ENCODE data around the gene NPR3. TPM values are rescaled to one million over a fixed set of nuclear protein-coding genes. Genes with fewer than 3 reads are reported as not detected.

Gene NPR3
- polyA plus RNA-seq, 5 donors = 30.1 to 45.7 (median 37.2) TPM

- DNase-seq = no peak
Observed at GRCh38 chr5:32753765-32754164, 42.6 kb downstream of the NPR3 start.

- DNase-seq = no peak
Observed at GRCh38 chr5:32754284-32754683, 43.2 kb downstream of the NPR3 start.

- no peak for DNase-seq
Observed at GRCh38 chr5:32760091-32760509, 49.0 kb downstream of the NPR3 start.

GRCh38 chr5:32765266-32765665 is 54.1 kb downstream of the NPR3 start:
- DNase-seq = no peak

GRCh38 chr5:32767948-32768467 is 56.9 kb downstream of the NPR3 start:
- peak in 1 of 2 donors; percentile 13 for DNase-seq

- no peak for DNase-seq
Observed at GRCh38 chr5:32769711-32770110, 58.6 kb downstream of the NPR3 start.

- no peak for DNase-seq
Observed at GRCh38 chr5:32770444-32770843, 59.3 kb downstream of the NPR3 start.

GRCh38 chr5:32771037-32771436 is 59.9 kb downstream of the NPR3 start:
- no peak for DNase-seq

GRCh38 chr5:32773944-32774343 is 62.8 kb downstream of the NPR3 start:
- DNase-seq = no peak

- DNase-seq = no peak
Observed at GRCh38 chr5:32776200-32776599, 65.1 kb downstream of the NPR3 start.

GRCh38 chr5:32777222-32777621 is 66.1 kb downstream of the NPR3 start:
- DNase-seq = no peak

- no peak for DNase-seq
Observed at GRCh38 chr5:32777733-32778132, 66.6 kb downstream of the NPR3 start.

- no peak for DNase-seq
Observed at GRCh38 chr5:32778403-32778802, 67.3 kb downstream of the NPR3 start.

- no peak for DNase-seq
Observed at GRCh38 chr5:32779754-32780415, 68.8 kb downstream of the NPR3 start.

GRCh38 chr5:32780508-32780919 is 69.4 kb downstream of the NPR3 start:
- no peak for DNase-seq

GRCh38 chr5:32783661-32784060 is 72.5 kb downstream of the NPR3 start:
- DNase-seq = no peak

GRCh38 chr5:32785611-32786254 is 74.6 kb downstream of the NPR3 start:
- DNase-seq = no peak

GRCh38 chr5:32786311-32786710 is 75.2 kb downstream of the NPR3 start:
- no peak for DNase-seq

GRCh38 chr5:32790411-32790951 is 79.4 kb downstream of the NPR3 start:
- DNase-seq = no peak

- DNase-seq = no peak
Observed at GRCh38 chr5:32791536-32792243, 80.6 kb downstream of the NPR3 start.

GRCh38 chr5:32794086-32794485 is 83.0 kb downstream of the NPR3 start:
- DNase-seq = no peak

GRCh38 chr5:32802764-32803163 is 91.6 kb downstream of the NPR3 start:
- DNase-seq = no peak

GRCh38 chr5:32803656-32804055 is 92.5 kb downstream of the NPR3 start:
- no peak for DNase-seq

All from right lung (tissue), 5 donors.